T-helper 1 cell treated with Interleukin-12 subunit alpha and Interleukin-12 subunit beta and Interleukin-4 antibody, amounts not matched to agents 30 ng/mL and 1 ng/mL, for 36 hours (primary cell): ENCODE data around the gene TMEM271. TPM values are rescaled to one million over a fixed set of nuclear protein-coding genes. Genes with fewer than 3 reads are reported as not detected.

Source experiments
- intact Hi-C: fragments of 100-400 bp; cut with micrococcal nuclease; formaldehyde crosslinking; loops from one replicate; pipeline ENCODE4 v1.15.1; 2024
- total RNA-seq: library from RNA; stranded (reverse); gene quantifications from 2 replicates; pipeline ENCODE4 v1.2.3, GENCODE V29; 2022

TMEM271 gene, protein sequence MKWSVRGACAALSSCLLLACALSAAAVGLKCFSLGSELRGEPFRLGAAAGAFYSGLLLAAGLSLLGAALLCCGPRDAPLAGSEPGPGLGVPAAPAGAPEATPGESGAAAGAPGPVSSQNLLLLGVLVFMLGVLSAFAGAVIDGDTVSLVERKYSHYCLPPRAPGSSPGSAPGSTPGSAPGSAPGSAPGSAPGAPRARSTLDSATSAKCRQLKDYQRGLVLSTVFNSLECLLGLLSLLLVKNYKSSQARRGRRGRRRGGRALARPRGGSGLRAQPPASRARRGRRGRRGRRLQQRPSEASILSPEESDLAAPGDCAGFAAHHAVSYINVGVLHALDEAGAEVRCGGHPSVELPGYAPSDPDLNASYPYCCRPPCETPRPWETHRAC
- total RNA-seq: not detected in 2 replicates

DNA sequence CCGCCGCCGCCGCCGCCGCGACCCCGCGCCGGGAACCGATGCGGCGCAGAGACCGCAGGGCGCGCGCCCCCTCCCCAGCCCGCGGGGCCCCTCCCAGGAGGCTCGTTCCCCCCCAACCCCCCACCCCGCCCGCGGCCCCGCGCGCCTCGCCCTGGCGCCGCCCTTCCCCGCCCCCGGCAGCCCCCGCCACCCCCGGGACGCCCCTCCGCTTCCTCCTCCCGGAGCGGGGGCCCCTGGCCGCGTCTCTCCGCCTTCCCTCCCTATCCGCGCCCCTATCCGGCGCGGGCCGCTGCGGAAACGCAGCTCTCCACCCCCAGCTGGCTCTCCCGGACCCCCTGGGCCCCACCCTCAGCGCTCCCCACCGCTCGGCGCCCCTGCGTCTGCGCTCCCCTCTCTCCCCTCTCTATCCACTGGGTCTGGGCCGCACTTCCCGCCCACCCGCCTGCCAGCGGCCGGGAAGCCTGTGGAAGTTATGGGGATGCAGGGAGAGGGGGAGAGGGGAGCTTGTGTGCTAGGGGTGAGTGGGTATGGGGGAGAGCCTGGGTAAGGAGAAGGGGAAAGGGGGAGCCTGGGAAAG lies at the start of gene TMEM271:
Gene TMEM271, minus strand, starts transcription at position 51 of the 577 bp plus-strand sequence. CDS start 233 bp downstream, outside the sequence.
- intact Hi-C loops: no loop called here

DNA sequence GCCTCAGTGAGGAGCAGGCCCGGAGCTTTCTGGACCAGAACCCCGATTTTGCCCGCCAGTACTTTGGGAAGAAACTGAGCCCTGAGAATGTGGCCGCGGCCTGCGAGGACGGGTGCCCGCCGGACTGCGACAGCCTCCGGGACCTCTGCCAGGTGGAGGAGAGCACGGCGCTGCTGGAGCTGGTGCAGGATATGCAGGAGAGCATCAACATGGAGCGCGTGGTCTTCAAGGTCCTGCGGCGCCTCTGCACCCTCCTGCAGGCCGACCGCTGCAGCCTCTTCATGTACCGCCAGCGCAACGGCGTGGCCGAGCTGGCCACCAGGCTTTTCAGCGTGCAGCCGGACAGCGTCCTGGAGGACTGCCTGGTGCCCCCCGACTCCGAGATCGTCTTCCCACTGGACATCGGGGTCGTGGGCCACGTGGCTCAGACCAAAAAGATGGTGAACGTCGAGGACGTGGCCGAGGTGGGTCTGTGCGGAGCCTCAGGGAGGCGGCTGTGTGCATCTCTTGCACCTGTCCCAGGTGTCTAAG lies 49.6 kb upstream of the TMEM271 start:
- intact Hi-C loops: no loop called here

DNA sequence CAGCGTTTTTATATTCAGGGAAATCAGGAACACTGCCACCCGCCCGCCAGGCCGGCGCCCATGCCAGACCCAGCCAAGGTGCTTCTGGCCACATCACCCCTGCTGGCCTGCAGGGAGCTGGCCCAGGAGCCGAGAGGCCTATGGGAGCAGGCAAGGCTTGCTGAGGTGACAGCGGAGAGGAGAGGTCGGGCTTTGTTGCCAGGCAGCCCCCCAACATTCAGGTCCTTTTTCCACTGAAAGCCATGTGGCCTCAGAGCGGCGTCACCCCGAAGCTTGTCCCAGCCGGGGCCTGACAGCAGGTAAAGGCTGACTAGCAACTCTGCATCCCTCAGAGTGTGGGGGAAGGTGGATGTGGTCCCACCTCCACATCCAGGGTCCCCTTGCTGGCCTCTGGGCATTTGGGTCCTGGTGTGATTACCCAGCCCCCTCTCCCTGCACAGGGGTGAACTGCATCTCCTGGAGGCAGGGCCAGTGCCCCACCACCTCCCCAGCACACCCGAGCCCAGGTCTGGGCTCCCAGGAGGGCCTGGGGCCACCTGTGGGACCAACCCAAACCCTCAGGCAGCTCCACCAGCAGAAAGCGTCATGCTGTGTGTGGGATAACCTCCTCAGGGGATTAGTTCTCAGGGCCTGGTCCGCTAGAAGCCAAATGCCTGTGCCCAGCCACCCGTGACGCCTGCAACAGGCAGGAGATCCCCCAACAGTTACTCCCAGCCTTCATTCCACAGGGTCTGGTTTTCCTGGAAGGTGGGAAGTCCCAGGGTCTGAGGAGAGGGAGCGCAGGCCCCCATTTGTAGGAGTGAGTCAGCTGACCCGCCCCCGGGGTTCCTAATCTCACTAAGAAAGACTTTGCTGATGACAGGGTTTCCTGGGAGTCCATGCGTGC lies 48.9 kb upstream of the TMEM271 start, which contains the start of gene PDE6B:
Gene PDE6B, plus strand, starts transcription at position 869 of the 886 bp plus-strand sequence. CDS start 54 bp downstream, outside the sequence.
- intact Hi-C loops: no loop called here

DNA sequence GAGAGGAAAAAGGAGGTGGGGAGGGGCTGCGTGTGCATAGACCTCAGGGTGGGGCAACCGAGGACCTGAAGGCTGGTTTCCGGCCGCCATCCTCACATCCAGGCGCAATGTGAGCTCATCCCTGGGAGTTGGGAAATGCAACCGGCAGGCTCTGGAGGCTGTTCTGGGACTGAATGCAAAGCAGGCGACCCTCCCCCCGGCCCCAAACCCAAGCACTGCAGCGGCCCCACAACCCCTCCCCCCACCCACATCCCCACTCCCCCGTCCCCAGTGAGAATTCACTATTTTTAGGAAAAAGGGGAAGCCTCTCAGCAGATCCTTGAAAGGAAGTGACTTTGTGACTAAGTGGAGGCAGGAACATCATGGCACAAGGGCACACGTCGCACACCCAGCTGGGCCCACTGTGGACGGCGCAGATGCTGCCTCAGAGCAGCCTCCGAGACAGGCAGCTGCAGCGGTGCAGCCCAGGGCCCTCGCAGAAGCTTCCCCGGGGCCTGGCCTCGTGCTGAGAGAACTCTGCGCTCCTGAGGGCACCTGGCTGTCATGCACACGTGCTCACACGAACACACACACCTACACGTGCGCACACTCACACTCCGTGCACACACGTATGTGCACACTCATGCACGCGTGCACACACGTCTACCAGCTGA lies 47.9 kb upstream of the TMEM271 start:
- intact Hi-C loops: no loop called here

DNA sequence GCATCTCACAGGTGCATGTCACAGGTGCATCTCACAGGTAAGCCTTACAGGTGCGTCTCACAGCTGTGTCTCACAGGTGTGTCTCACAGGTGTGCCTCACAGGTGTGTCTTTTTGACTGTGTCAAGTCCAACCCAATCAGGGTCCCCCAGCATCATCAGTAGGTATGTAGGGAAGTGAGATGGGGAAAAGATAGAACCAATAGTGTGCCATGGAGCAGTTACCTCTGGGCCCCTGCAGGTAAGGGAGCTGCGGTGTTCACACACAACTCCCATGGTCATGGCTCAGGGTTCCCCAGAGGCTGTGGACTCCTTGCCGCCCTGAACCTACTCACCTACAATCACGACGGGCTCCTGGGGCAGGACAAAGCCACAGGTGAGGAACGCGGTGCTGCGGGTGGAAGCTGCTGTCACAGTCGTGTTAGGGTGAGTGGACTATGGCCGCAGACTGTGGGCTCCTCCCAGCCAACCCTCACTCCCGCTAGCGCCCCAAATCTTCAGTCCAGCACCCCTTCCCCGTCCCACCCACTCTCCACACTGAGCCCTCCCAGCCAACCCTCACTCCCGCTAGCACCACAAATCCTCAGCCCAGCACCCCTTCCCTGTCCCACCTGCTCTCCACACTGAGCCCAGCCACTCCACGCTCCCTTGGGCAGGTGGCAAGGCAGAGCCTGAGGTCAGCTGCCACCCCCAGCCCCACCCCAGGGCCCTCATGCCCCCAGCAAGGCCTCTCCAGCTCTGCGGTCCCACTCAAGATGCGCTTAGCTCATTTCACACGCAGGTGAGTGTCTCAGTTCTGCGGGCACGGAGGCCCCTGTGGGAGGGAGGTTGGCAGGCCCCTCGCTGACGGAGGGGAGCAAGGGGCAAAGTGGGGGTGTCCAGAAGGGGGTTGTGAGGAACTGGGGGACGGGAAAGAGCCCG lies 47.2 kb upstream of the TMEM271 start:
- intact Hi-C loops: no loop called here

DNA sequence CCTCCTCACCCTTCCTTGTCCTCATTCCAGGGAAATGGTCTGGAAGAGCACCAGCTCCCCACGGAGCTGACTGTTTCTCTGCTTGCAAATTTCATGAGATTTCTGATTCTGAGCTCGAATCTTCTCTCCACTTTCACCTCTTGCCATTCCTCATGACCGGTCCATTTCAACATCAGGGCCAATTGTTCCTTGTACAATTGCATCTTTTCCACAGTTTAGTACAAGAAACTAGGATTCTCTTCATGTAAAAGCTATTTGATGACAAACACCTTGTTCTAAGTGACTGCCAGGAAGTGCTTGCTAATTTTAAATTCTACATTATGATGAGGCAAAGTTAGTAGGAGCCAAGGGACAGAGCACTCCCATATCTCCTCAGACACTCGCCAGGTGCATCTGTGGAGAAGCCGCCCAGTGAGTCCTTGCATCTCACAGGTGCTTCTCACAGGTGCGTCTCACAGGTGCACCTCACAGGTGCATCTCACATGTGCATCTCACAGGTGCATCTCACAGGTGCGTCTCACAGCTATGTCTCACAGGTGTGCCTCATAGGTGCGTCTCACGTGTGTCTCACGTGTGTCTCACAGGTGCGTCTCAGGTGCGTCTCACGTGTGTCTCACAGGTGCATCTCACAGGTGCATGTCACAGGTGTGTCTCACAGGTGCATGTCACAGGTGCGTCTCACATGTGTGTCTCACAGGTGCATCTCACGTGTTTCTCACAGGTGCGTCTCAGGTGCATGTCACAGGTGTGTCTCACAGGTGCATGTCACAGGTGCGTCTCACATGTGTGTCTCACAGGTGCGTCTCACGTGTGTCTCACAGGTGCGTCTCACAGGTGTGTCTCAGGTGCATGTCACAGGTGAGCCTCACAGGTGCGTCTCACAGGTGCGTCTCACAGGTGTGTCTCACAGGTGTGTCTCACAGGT lies 46.2 kb upstream of the TMEM271 start:
- intact Hi-C loops: no loop called here

DNA sequence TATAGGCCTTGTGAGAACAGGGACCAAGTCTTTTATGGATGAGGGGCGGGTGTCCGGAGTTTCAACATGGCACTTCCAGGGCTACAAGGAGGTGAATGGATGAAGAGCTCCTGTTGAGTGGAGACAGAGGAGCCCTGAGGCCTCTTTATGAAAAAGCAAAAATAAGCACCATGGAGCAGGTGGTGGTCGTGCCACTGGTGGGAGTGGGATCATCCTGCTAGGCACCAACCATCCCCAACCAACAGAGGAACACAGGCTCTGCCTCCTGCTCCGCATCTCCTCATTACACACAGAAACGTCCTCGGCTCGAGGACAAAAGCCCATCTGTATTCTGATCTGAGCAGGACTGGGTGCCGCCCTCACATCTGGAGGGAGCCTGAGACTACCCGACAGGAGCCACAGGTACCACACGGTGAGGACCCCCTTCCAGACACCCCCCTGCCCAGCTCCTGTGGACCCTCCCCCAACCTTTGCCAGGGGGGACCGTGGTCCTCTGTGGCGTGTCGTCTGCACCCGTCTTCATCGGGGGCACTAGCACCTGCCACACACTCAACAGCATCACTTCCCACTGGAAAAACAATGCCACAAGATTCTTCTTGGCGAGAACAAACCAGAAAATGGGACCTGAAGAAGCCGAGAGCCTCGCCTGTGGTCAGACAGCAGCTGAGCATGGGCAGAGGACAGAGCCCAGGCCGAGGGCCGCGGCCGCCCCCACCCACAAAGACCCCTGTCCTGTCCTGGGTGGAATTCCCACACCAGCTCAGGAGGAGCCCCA lies 45.4 kb upstream of the TMEM271 start:
- intact Hi-C loops: no loop called here

DNA sequence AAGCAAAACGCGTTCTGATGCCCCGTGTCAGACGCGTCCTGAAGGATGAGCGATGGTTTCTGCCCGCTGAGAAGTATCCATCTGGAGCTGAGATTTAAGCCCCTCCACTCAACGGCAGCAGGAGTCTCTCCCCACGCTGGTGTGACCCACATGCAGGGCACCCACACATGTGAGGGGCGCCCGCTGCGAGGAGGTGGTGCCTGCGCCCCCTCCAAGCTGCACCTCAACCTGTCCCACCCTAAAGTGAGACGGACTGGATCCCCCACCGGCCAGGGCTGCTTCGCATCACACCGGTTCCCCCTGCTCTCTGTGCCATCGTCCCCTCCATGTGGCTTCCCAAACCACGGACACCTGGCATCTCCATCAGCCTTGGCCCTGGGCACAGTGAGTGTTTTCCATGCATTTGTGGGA lies 44.8 kb upstream of the TMEM271 start:
- intact Hi-C loops: no loop called here

DNA sequence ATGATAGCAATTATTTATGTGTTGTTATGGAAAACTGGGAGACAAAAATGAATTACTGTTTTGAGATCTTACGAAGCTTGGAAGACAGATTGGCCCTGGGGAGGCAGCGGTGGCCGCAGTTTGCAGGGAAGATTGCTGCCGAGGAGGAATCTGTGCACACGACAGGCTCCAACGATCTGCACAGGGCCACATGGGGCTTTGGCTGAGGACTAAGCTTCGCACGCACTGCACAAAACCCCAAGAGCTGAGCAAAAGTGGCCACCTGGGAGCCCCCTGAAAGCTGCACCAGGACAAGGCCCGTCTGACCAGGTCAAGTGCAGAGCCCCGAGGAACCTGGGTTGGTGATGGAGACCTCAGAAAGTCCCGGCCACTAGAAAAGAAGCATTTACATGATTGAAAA lies 44.1 kb upstream of the TMEM271 start:
- intact Hi-C loops: no loop called here

DNA sequence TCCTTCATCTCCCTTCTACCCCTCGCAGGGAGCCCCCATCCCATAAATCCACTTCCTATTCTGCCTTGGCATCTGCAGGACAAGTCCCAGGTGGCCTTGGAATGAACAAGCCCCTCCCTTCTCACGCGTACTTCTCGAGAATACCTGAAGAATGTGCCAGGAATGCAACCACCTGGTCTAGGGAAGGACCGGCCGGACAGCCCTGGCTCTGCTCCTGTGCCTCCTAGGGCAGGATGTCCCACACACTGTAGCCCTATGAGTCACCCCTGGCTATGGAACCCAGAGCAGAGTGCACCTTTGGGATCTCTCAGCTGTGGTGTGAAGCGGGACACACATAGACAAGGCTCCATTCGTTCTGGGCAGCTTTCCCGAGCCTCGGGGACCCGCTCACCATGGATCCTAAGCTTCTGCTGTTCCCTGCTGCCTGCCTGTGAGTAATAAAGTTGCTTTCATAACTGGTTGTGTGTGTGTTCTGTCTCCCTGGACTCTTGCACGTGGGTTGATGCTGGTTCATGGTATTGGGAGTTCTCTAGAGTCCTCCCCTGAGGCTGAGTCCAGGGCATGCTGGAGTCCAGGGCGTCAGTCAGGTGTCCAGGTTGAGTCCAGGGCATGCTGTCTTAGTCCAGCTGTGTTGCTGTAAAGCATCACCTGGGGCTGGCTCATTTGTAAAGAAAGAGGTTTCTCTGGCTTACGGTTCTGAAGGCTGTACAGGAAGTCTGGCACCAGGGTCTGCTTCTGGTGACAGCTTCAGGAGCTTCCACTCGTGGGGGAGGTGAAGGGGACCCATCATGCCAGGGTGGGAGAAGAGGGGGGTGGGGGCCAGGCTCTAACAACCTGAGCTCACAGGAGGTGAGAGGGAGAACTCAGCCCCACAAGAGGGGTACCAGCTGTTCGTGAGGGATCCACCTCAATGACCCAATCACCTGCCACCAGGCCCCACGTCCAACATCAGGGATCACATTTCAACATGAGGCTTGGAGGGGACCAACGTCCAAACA lies 41.8 kb upstream of the TMEM271 start:
- intact Hi-C loops: no loop called here

DNA sequence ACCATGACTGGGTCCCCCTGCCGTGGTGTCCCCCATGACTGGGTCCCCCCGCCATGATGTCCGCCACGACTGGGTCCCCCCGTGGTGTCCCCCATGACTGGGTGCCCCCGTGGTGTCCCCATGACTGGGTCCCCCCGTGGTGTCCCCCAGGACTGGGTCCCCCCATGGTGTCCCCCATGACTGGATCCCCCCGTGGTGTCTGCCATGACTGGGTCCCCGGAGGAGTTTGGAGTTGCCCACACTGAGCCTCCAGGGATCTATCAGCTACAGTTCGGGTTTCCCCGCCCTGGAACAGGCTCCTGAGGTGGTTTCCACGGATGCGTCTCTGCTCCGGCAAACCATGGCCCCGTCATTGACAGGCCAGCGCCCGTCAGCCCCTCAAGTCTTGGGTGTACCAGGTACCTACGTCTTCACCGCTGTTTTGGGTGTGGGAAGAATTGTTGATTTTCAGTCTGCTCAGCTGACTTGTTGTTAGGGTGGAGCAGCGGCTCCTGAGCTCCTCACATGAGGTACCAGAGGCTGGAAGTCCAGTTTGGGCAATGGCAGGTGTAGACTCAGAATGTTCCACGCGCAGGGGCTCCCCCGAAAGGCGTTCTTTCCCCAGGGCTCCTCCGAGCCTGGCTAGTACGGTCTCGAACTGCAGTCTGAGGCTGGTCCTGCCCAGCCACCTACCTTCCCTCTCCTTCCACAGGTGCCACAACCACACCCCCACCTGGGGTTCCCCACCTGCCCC lies 41.0 kb upstream of the TMEM271 start:
- intact Hi-C loops: no loop called here

DNA sequence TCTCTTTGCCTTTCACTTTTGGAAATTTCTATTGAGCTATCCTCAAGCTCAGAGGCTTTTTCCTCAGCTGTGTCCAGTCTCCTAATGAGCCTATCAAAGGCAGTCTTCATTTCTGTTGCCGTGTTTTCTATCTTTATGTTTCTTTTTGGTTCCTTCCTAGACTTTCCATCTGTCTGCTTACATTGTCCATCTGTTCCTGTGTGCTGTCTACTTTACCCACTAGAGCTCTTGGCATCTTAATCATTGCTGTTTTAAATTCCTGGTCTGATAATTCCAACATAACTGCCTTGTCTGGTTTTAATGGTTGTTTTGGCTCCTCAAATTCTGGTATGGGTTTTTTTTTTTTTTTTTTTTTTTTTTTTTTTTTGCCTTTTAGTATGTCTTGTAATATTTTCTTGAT lies 40.0 kb upstream of the TMEM271 start:
- intact Hi-C loops: no loop called here

DNA sequence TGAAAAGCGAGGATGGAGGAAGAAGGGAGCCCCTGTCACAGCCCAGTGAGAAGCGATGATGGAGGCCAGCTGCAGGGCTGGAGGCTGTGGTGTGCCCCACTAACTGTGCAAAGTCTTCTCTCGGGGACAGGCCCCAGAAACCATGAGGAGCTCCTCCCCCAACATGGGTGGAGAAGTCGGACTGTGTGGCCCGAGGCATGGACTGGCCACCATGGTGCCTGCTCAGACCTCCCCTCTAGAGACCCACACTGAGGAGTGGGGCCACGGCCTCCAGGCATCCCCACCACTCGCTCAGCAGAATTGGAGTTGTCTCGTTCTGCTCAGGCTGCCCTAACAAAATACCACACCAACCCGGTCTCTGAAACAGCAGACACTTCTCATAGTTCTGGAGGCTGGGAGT lies 37.0 kb upstream of the TMEM271 start:
- intact Hi-C loops: loop anchor here (2.0 kb wide), 1 partner anchor 26 kb away; no protein-coding TSS in a partner anchor

DNA sequence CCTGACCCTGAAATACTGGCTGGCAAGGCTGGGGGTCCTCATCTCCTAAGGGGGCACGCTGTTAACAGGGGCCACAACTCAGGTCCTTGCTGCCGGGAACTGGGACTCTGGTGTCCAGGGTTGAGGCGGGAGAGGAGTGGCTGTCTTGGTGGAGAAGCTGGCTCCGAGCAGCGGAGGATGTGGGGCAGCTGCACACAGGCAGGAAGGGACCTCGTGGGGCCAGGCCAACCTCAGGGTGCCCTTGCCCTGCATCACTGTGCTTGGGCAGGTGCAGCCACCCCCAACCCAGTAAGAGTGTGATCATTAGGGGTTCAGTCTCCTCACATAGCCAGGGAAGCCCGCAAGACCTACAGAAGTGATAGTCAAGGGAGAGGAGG lies 36.6 kb upstream of the TMEM271 start:
- intact Hi-C loops: loop anchor here (2.0 kb wide), 1 partner anchor 26 kb away; no protein-coding TSS in a partner anchor

DNA sequence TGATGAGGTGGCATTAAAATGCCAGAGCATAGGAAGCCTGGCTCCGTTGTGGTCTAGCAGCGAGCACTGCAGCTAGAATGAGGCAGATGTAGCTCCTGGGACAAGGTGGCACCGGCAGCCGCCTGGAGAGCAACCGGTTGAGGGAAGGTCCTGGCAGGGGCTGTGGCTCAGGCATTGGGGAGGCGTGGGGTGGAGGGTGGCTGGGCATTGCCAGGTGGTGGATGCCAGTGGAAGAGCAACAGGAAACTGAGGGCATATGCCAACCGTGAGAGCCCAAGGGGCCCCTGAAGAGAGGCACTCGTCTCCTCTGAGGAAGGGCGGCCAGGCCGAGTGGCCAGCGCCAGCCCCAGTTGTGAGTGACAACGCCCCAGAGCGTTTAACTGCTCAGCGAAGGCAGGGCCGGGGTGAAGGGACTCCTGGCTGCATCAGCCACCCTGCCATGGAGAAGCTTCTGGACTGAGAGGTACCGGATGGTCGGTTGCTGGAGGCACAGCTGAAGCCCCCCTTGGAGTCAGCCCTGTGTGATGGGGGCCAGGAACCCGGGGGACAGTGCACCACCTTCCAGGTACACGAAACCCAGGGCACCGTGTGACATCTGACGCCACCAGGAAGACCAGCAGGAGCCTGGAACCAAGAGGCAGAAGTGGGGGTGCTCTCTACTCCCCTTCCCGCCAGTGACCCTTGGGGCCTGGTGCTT lies 36.1 kb upstream of the TMEM271 start:
- intact Hi-C loops: loop anchor here (2.0 kb wide), 1 partner anchor 25 kb away; no protein-coding TSS in a partner anchor
